ENCODE results near the gene STXBP1. TPM values are rescaled to one million over a fixed set of nuclear protein-coding genes. Genes with fewer than 3 reads are reported as not detected.

STXBP1 gene
- total and polyA plus RNA-seq, 9 of the 15 experiments (the other 6 are each of a cell fraction or from before 2014, with no cell fraction given): 4.6 to 35.1 (median 9.7) TPM

GRCh38 chr9:127698386-127698785 is 86.3 kb downstream of the STXBP1 start (continued):
- TF ChIP-seq THRAP3 (IDR thresholded peaks at IDR 0.05; ENCODE audit: borderline replicate concordance): no peak

GRCh38 chr9:127698985-127699670 is 87.1 kb downstream of the STXBP1 start:
- BruUV-seq (replicated peaks): TSS peak; percentile 88
- ATAC-seq: peak; percentile 99
- peak; percentile 83; the same call in 1 of the 2 replicates for TF ChIP-seq NR4A1 (CRISPR knock-in tag; IDR thresholded peaks at IDR 0.05)
- peak; percentile 90 for TF ChIP-seq NR4A1 (tag; IDR thresholded peaks at IDR 0.05)
- TF ChIP-seq THRA (IDR thresholded peaks at IDR 0.05): no peak
- no peak for TF ChIP-seq PTBP1 (IDR thresholded peaks at IDR 0.05; ENCODE audit: low read depth, low read length)
- peak; percentile 89 for TF ChIP-seq POLR2H (tag; IDR thresholded peaks at IDR 0.05; ENCODE audit: low read depth)
- no peak for TF ChIP-seq HEY1 (CRISPR knock-in tag; IDR thresholded peaks at IDR 0.05; ENCODE audit: borderline replicate concordance)
- TF ChIP-seq GABPB2 (CRISPR knock-in tag; conservative IDR thresholded peaks at IDR 0.05): no peak
- no peak for TF ChIP-seq FOXJ2 (tag; IDR thresholded peaks at IDR 0.05)
- no peak for TF ChIP-seq ZBTB5 (IDR thresholded peaks at IDR 0.05)
- no peak for TF ChIP-seq PTTG1 (tag; IDR thresholded peaks at IDR 0.05; ENCODE audit: low read depth)
- no peak for TF ChIP-seq ILF3 (IDR thresholded peaks at IDR 0.05; ENCODE audit: borderline replicate concordance)
- no peak for TF ChIP-seq SMARCA4 (IDR thresholded peaks at IDR 0.05)
- peak; percentile 85 for TF ChIP-seq FOS (IDR thresholded peaks at IDR 0.05; ENCODE audit: extremely low read depth, insufficient read length)
- no peak for TF ChIP-seq ZNF224 (CRISPR knock-in tag; IDR thresholded peaks at IDR 0.05)
- TF ChIP-seq TRIM25 (IDR thresholded peaks at IDR 0.05; ENCODE audit: borderline replicate concordance): no peak

More at GRCh38 chr9:127698985-127699670, 87.1 kb downstream of the STXBP1 start:
- no peaks in the 10 kb centered on the region for H4K20me1 ChIP-seq (replicated peaks; ENCODE audit: control insufficient read depth, insufficient read depth, low read length)
- H3K79me2 ChIP-seq (ENCODE audit: control insufficient read depth, insufficient read depth, low read length): no peaks in the 10 kb centered on the region
- H2AFZ ChIP-seq (ENCODE audit: low read depth, low read length): peak overlapping the region; percentile 87
- peak overlapping the region; percentile 11; the same call in 1 of the 2 replicates for H3K4me3 ChIP-seq
- ChIA-PET POLR2A (interaction anchor here (0.6 to 0.8 kb wide), 3 partner anchors 35 to 1297 kb away, joined by 3 to 5 read pairs (median 3); no protein-coding TSS in a partner anchor), CTCF (ENCODE audit: low intra/inter-chr PET ratio) (no interaction called here)
- intact Hi-C loops (cut with micrococcal nuclease): no loop called here
- peak overlapping the region; percentile 59 for H3K4me2 ChIP-seq (ENCODE audit: insufficient read depth, low read length)
- peak overlapping the region; percentile 84 for H3K27ac ChIP-seq (ENCODE audit: extremely low read depth, low read depth, low read length)
- peak overlapping the region; percentile 60 to 91 for H3K9ac ChIP-seq (ENCODE audit: insufficient read depth in 1 of 2, low read depth in 2 of 2, low read length in 2 of 2)
- in situ Hi-C loops (cut with MboI): no loop called here
- no peaks in the 10 kb centered on the region for H3K9me3 ChIP-seq (replicated peaks; ENCODE audit: control insufficient read depth, insufficient read depth, low read depth, low read length)
- H3K9me1 ChIP-seq (ENCODE audit: control insufficient read depth, insufficient read depth, low read length): no peaks in the 10 kb centered on the region
- peak; percentile 98 to 100 (median 100) for DNase-seq (ENCODE audit: extremely low read depth in 1 of 4, low spot score in 3 of 4)
- H3K4me1 ChIP-seq (replicated peaks in 1 of 2; ENCODE audit: control insufficient read depth in 2 of 2, insufficient read depth in 2 of 2, low read length in 2 of 2): peaks cover 25 to 26% of the 10 kb centered on the region in 2 experiments
- peak; percentile 95 for FAIRE-seq
- H3K27me3 ChIP-seq (ENCODE audit: control insufficient read depth in 2 of 2, insufficient read depth in 2 of 2, low read length in 2 of 2): no peaks in the 10 kb centered on the region
- WGBS (ENCODE audit: insufficient coverage, low coverage, missing lambda C conversion rate): 15% methylated on average over 41 of the region's 41 CpGs
- H3K36me3 ChIP-seq (ENCODE audit: control insufficient read depth, insufficient read depth, low read length): no peaks in the 10 kb centered on the region

Data from K562 (cell line).